ENCODE results near the gene EIF3K. TPM values are rescaled to one million over a fixed set of nuclear protein-coding genes. Genes with fewer than 3 reads are reported as not detected.

The EIF3K gene
- polyA plus RNA-seq, 1 donor (not counting 4 experiments of a cell fraction or from before 2014, with no cell fraction given): 240 TPM

DNA sequence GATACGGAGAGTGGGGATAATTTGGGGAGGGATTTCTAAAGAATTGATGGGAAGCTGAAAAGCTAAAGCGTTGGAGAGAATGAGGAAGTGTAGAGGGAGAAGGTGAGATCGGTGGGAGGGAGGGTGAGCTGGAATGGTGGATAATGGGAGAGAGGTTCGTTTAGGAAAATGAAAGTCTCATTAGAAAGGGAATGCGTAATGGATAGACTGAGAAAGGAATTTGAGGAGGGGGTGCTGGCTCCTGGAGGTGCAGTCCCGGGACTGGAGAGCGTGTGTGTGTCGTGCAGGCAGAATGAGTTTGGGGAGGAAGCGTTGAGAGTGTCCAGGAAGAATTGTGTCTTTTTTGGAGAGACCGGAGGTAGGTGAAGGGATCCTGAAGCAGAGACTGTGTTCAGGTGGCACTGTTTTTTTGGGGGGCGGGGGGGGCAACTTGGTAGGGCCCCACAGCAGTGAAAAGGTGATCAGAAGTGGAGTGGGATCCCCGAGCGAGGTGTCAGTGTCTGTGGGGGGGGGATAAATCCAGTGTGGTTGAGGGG, 29.8 kb downstream of the EIF3K start:
- H3K27me3 ChIP-seq (ENCODE audit: control insufficient read depth, extremely low read depth, insufficient read depth, low read length): no peaks in the 10 kb centered on the region
- dilution Hi-C loops (cut with MboI; ENCODE audit: extremely low pct_ligation_motif_present, low sequenced_read_pairs): no loop called here
- H3K4me3 ChIP-seq (ENCODE audit: control insufficient read depth in 2 of 3, extremely low read depth in 1 of 3, insufficient read depth in 2 of 3, low read depth in 1 of 3, low read length in 3 of 3): peak overlapping the region; percentile 96 to 100 (median 98)
- peaks cover 37% of the 10 kb centered on the region for H3K4me1 ChIP-seq (ENCODE audit: control insufficient read depth, extremely low read depth, insufficient read depth, low read length)
- H3K9me3 ChIP-seq (ENCODE audit: control insufficient read depth, low read depth, low read length): no peaks in the 10 kb centered on the region
- no peak for TF ChIP-seq EZH2 (IDR thresholded peaks at IDR 0.05; ENCODE audit: low read length)
- TF ChIP-seq, protein P1, sequence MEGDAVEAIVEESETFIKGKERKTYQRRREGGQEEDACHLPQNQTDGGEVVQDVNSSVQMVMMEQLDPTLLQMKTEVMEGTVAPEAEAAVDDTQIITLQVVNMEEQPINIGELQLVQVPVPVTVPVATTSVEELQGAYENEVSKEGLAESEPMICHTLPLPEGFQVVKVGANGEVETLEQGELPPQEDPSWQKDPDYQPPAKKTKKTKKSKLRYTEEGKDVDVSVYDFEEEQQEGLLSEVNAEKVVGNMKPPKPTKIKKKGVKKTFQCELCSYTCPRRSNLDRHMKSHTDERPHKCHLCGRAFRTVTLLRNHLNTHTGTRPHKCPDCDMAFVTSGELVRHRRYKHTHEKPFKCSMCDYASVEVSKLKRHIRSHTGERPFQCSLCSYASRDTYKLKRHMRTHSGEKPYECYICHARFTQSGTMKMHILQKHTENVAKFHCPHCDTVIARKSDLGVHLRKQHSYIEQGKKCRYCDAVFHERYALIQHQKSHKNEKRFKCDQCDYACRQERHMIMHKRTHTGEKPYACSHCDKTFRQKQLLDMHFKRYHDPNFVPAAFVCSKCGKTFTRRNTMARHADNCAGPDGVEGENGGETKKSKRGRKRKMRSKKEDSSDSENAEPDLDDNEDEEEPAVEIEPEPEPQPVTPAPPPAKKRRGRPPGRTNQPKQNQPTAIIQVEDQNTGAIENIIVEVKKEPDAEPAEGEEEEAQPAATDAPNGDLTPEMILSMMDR (optimal IDR thresholded peaks at IDR 0.05 in 1 of 3, IDR thresholded peaks at IDR 0.05 in 1 of 3, conservative IDR thresholded peaks at IDR 0.05 in 1 of 3; ENCODE audit: extremely low read depth in 1 of 3, insufficient read depth in 2 of 3, low read length in 3 of 3): no peak
- H4K20me1 ChIP-seq (ENCODE audit: control insufficient read depth, extremely low read depth, insufficient read depth, low read length): peaks cover 9% of the 10 kb centered on the region
- DNase-seq (ENCODE audit: low read depth, low spot score): no peak
- H3K27ac ChIP-seq (ENCODE audit: control insufficient read depth, insufficient read depth, low read length): peak overlapping the region; percentile 98
- H3K9me1 ChIP-seq (ENCODE audit: control insufficient read depth, extremely low read depth, insufficient read depth, low read length): no peaks in the 10 kb centered on the region
- H3K79me2 ChIP-seq (ENCODE audit: control insufficient read depth, insufficient read depth, low read length): peaks cover 64% of the 10 kb centered on the region
- H3K4me2 ChIP-seq (ENCODE audit: control insufficient read depth, extremely low read depth, insufficient read depth, low read depth, low read length): peak overlapping the region; percentile 71
- FAIRE-seq: no peak
- H3K9ac ChIP-seq (ENCODE audit: control insufficient read depth, extremely low read depth, insufficient read depth, low read length): peak overlapping the region; percentile 99
- H3K36me3 ChIP-seq (ENCODE audit: control insufficient read depth in 2 of 2, extremely low read depth in 1 of 2, insufficient read depth in 2 of 2, low read length in 2 of 2): peaks cover 0 to 7% of the 10 kb centered on the region in 2 experiments
- H2AFZ ChIP-seq (ENCODE audit: control insufficient read depth, low read length): no peak overlapping the region

DNA sequence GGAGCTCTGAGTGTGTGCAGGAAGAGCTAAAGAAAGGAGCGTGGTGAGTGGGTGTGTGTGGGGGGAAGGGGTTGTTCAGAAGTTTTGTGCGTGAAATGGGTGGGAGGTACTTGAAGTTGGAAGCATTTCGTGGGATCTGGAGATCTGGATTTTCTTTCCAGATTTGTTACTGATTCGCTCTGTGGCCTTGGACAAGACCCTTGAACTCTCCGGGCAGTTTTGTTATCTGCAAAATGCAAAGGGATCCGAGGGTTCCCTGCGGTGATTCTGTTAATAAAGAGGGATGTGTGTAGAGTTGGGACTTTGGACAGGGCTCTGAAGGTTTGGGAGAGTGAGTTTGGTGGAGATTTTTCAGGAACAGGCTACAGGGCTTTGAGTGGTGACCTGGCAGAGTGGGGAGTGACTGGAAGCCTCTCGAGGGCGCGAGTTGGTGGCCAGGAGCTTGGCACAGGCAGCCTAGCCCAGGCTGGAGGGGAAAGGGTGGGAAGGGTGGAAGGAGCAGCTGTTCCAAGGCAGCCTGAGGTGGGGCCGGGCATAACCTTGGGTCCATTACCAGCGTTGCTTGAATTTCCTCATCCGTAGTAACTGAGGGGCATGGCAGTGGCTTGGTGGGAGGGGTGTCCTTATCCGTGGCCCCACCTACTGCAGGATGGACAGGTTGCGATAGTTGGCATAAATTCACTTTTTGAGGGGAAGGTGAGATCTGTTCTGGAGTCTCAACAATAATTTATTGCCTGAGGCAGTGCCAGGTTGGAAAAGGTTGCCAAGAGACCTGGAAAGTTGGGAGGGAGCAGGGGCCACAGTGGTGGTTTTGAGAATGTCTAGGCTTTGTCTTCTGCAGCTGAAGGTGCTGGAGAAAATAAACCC, 30.6 kb downstream of the EIF3K start:
- peaks cover 71% of the 10 kb centered on the region for H3K79me2 ChIP-seq (ENCODE audit: control insufficient read depth, insufficient read depth, low read length)
- dilution Hi-C loops (cut with MboI; ENCODE audit: extremely low pct_ligation_motif_present, low sequenced_read_pairs): no loop called here
- FAIRE-seq: peak; percentile 62

More for the DNA sequence above, 30.6 kb downstream of the EIF3K start:
- Histone ChIP-seq H2AFZ (ENCODE audit: control insufficient read depth, low read length) (no peak overlapping the region), H3K4me1 (ENCODE audit: control insufficient read depth, extremely low read depth, insufficient read depth, low read length) (peaks cover 44% of the 10 kb centered on the region), H3K36me3 (ENCODE audit: control insufficient read depth in 2 of 2, extremely low read depth in 1 of 2, insufficient read depth in 2 of 2, low read length in 2 of 2) (peaks cover 0 to 9% of the 10 kb centered on the region in 2 experiments), H3K9ac (ENCODE audit: control insufficient read depth, extremely low read depth, insufficient read depth, low read length) (peak overlapping the region; percentile 99), H3K4me2 (ENCODE audit: control insufficient read depth, extremely low read depth, insufficient read depth, low read depth, low read length) (peak overlapping the region; percentile 71), H3K9me3 (ENCODE audit: control insufficient read depth, low read depth, low read length) (no peaks in the 10 kb centered on the region), H3K27ac (ENCODE audit: control insufficient read depth, insufficient read depth, low read length) (peak overlapping the region; percentile 98), H4K20me1 (ENCODE audit: control insufficient read depth, extremely low read depth, insufficient read depth, low read length) (peaks cover 9% of the 10 kb centered on the region), H3K9me1 (ENCODE audit: control insufficient read depth, extremely low read depth, insufficient read depth, low read length) (no peaks in the 10 kb centered on the region), H3K27me3 (ENCODE audit: control insufficient read depth, extremely low read depth, insufficient read depth, low read length) (no peaks in the 10 kb centered on the region), H3K4me3 (ENCODE audit: control insufficient read depth in 2 of 3, extremely low read depth in 1 of 3, insufficient read depth in 2 of 3, low read depth in 1 of 3, low read length in 3 of 3) (peak overlapping the region; percentile 96 to 100 (median 98))
- TF ChIP-seq, protein P1 (optimal IDR thresholded peaks at IDR 0.05 in 1 of 3, IDR thresholded peaks at IDR 0.05 in 1 of 3, conservative IDR thresholded peaks at IDR 0.05 in 1 of 3; ENCODE audit: extremely low read depth in 1 of 3, insufficient read depth in 2 of 3, low read length in 3 of 3): no peak
- no peak for TF ChIP-seq EZH2 (IDR thresholded peaks at IDR 0.05; ENCODE audit: low read length)
- no peak for DNase-seq (ENCODE audit: low read depth, low spot score)
